Posterior vena cava (tissue), 2 donors: ENCODE measurements around the gene PTOV1. TPM values are rescaled to one million over a fixed set of nuclear protein-coding genes. Genes with fewer than 3 reads are reported as not detected.

Experiments
- DNase-seq: peaks from one replicate; pipeline ENCODE4 v3.0.0-alpha.2; 2020; ENCODE audit warnings: low spot score
- intact Hi-C, 2 donors: fragments of 100-400 bp; cut with DNase I; formaldehyde crosslinking; loops; one replicate each; pipeline versions ENCODE4 v1.14.1 to v1.14.2; 2022 to 2023
- total RNA-seq, 2 donors: library from RNA; stranded (reverse); fragmentation: NEBNext Ultra II Directional; extraction: Animal tissue kit (Norgen Biotek cat#: 25700); gene quantifications; one replicate each; pipeline ENCODE4 v1.2.1, GENCODE V29; 2021
- donor health status: DM: yes; HTN: yes; CAD: no.
- donor health status: DM: yes; HTN: yes; CAD: no.

The PTOV1 gene
- total RNA-seq, 2 donors from 2014 or later = 78.7 to 95.2 TPM

DNA sequence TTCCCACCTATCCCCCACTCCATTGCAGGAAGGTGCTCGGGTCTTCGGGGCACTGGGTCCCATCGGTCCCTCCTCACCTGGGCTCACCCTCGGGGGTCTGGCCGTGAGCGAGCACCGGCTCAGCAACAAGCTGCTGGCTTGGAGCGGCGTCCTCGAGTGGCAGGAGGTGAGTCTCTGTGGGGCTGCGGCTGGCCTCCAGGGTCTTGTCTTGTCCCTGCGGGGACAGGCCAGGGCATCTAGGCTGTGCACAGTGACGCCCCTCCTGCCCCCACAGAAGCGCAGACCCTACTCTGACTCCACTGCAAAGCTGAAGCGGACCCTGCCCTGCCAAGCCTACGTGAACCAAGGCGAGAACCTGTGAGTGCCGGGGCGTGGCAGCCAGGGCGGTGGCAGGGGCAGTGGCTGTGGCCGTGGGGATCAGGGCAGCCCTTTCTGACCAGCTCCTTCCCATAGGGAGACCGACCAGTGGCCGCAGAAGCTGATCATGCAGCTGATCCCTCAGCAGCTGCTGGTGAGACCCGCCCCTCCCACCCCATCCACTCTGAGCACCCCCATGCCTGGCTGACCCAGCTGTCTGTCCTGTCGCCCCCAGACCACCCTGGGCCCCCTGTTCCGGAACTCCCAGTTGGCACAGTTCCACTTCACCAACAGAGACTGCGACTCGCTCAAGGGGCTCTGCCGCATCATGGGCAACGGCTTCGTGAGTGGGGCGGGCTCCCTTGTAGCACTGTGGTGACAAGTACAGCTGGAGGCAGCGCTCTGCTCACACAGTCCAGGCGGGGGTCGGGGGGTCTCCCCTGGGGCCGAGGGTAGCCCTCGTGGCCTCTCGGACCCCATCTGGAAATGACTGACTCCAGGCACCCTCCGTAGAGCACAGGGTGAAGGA is 3.7 kb downstream of the PTOV1 start:
- intact Hi-C loops = no loop called here
- peak; percentile 80 for DNase-seq

DNA sequence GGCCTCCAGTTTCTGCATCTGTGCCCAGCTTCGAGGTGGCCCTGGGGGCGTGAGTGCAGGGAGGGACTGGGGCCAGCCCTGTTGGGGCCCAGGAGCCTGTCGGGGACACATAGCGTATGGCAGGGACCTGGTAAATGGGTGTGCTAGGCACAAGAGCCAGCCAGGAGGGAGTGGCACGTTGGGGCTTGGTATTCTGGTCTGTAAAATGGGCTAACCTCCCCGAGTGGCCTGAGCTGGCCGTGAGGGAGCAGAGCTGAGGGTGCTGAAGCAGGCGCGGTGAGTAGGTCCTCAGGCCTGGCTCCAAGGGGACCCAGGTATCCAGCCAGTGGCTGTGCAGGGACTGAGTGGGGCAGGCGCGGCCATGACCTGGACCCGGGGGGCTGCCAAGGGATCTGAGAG is 4.3 kb downstream of the PTOV1 start:
- intact Hi-C loops = no loop called here
- peak; percentile 72 for DNase-seq

DNA sequence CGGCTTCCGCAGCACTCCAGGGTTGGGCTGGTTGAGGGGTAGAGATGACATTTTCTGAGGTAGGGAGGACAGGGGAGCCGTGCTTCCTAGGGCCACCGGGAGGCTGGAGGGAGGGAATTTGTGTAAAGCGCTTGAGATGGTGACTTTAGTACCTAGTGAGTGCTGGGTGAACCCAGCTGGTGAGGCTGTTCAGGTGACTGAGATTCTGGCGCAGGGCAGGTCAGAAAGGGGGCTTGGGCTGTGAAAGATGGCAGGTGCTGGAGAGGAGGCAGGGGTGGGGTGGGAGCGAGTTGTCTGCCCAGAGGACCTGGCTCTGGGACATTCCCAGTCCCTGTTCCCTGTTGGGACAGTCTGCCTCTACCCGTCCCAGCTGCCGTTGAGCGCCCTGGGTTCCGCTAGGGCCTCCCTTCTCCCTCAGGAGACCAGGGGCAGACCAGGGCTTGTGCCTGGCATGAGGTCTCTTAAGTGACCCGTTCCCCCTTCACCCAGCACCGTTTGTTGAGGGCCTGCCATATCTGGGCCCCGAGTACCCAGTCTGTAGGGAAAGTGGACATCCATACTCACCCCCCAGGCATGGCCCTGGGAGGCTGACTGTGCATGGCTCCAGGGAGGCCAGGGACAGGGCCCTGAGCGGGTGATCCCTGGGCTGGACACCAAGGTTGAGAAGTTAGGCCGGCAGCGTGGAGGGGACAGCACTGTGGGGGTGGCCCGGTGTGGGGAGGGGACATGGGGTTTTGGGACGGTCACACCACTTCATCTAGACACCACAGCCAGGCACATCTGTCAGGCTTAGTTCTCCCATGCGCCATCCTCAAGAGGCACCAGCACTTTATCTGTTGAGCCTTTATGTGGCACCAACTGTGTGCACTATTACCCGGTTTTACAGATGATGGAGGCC is 5.0 kb downstream of the PTOV1 start:
- intact Hi-C loops = no loop called here
- DNase-seq = no peak

DNA sequence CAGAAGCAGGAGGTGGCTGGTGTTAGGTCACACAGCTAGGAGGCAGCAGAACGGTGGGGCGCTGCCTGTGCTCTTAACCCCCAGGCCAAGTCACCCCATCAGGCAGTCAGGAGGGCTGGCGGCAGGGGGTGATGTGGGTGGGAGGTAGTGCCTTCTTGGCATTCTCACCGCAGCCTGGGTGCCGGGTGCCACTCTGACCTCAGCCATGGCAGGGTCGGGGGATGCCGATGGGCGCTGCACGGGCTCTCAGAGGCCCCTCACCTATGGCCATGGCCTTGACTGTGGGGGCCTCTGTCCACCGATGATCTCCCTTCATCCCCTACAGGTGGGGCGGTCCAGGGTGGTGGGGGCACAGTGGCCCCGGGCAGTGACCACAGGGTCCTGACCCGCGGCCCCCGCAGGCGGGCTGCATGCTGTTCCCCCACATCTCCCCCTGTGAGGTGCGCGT is 5.6 kb downstream of the PTOV1 start:
- peak; percentile 78 for DNase-seq
- intact Hi-C loops = no loop called here

DNA sequence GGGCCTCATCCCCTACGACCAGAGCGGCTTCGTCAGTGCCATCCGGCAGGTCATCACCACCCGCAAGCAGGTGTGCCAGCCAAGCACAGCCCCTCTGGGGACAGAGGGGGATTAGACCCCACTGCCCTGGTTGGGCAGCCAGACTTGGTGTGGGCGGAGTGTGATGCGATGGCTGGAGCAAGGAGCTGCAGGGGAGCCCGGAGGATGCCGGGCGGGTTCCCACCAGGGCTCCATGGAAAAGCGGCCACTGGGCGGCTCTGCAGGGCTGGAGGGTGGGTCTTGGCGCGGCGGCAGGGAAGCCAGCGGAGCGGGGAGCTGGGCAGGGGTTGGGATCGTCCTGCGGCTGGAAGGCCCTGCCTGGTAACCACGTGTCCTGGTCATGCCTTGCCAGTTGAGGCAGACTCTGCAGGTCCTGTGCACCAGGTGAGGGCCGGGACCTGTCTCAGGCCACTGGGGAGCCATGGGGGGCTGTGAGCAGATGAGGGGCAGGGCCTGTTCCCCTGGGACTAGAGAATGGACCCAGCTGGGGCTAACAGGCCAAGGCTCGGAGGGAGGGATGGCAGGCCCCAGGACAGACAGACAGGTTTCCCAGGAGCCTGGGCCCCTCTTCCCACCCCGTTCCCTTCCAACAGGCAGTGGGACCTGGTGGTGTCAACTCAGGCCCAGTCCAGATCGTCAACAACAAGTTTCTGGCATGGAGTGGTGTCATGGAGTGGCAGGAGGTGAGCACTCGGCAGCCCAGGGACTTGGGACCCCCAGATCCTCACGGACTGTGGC is 6.3 kb downstream of the PTOV1 start:
- intact Hi-C loops = no loop called here
- DNase-seq = peak; percentile 82

DNA sequence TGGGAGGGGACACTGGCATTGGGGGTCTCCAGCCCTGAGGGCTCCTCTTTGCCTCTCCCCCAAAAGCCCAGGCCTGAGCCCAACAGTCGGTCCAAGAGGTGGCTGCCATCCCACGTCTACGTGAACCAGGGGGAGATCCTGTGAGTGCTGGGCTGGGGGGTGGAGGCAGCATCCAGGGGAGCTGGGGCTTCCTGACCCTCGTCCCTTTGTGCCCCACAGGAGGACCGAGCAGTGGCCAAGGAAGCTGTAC is 6.8 kb downstream of the PTOV1 start:
- intact Hi-C loops = no loop called here
- DNase-seq = no peak

DNA sequence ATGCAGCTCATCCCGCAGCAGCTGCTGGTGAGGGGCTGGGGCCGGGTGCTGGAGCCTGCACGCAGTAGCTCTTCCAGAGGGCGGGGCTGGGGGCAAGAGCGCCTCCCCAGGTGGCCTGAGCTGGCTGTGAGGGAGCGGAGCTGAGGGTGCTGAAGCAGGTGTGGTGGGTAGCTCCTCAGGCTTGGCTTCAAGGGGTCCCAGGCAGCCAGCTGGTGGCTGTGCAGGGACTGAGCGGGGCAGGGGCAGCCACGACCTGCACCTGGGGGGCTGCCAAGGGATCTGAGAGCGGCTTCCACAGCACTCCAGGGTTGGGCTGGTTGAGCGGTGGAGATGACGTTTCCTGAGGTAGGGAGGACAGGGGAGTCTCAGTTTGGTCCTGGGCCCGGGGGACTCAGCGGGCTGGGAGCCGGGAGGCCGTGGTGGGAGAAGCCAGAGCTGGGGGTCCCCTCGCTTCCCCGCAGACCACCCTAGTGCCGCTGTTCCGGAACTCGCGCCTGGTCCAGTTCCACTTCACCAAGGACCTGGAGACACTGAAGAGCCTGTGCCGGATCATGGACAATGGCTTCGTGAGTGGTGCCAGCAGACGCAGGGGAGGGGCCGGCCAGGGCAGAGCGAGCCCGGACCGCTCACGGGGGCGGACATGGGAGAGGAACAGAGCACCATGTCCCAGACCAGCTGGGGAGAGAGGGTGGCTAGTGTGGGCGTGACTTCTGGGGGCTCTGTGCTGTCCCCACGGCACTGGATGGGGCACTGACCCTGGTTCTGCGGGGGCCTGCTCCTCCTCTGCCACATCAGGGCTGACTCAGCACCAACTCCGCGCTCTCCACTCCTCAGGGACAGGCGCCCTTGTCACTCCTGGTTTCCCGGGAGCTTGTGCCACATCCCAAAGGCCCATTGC is 7.4 kb downstream of the PTOV1 start:
- intact Hi-C loops = no loop called here
- DNase-seq = no peak

DNA sequence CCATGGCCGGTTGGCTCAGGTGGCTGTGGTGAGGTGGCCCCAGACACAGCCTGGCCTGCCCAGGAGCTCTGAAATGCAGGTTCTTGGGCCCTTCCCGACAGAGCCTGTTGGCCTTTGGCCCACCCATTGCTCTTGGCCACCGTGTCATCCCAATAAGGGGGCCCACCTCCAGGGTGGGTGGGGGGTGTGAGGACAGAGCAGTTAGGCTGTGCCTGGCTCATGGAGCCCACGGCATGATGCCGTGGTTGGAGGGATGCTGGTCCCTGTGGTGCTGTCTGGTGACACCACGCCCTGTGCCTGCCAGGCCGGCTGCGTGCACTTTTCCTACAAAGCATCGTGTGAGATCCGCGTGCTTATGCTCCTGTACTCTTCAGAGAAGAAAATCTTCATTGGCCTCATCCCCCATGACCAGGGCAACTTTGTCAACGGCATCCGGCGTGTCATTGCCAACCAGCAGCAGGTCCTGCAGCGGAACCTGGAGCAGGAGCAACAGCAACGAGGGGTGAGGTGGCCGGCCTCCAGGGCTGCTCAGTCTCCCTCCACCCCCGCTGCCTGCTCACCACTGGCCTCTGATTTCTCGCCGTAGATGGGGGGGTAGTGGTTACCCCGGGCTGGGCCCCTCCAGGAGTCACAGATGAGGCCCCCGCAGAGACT is 8.8 kb downstream of the PTOV1 start:
- intact Hi-C loops = no loop called here
- DNase-seq = peak; percentile 80

DNA sequence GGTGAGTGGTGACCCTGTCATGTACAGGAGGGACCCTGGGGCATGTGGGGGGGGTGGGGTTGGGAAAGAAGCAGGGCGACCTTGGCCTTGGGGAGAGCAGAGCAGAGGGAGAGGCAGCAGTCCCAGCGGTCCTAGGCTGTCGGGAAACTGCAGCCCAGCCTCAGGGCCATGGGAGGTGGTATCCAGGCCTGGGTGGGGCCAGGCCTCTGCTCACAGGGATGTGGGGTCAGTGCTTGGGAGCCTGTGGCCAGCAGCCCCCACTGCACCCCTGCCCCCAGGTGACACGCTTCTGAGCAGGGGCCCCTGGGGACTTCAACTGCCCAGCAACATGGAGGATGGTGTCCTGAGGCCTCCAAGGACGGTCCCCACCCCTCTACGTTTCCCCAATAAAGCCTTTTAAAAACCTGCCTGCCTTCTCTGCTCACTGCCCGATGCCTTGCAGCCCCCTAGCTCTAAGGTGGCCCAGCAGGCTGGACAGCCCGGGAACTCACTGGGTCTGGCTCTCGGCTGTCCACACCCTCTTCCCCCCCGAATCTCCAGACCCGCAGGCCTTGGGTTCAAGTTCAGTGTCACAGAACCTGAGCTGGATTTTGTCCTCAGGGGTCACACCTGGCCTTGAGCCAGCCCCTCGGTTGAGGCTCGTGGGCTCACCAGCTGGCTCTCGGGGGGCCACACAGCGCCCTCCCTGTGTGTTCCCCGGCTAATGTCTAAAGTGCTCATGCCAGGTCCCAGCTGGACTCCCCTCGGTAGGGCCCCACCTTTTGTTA is 9.6 kb downstream of the PTOV1 start:
- intact Hi-C loops = no loop called here

DNA sequence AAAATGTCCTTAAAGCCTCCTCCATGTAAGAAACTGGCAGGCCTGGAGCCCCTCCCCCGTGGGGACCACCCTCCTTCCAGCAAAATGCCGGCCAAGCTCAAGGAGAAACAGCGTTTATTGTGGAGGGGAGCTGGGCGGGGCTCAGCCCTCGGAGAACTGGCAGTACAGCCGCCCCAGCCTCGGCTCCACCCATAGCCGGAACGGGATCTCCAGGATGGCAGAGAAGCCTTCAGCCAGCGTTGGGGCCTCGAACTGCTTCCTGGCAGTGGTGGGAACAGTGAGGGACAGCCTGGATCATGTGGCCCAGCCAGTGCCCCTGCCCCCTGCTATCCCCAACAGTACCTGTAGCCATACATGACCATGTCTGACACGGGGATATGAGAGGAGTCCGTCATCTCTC is 10.1 kb downstream of the PTOV1 start:
- DNase-seq = peak; percentile 84
- intact Hi-C loops = no loop called here

More for the DNA sequence above, 9.6 kb downstream of the PTOV1 start:
- no peak for DNase-seq

DNA sequence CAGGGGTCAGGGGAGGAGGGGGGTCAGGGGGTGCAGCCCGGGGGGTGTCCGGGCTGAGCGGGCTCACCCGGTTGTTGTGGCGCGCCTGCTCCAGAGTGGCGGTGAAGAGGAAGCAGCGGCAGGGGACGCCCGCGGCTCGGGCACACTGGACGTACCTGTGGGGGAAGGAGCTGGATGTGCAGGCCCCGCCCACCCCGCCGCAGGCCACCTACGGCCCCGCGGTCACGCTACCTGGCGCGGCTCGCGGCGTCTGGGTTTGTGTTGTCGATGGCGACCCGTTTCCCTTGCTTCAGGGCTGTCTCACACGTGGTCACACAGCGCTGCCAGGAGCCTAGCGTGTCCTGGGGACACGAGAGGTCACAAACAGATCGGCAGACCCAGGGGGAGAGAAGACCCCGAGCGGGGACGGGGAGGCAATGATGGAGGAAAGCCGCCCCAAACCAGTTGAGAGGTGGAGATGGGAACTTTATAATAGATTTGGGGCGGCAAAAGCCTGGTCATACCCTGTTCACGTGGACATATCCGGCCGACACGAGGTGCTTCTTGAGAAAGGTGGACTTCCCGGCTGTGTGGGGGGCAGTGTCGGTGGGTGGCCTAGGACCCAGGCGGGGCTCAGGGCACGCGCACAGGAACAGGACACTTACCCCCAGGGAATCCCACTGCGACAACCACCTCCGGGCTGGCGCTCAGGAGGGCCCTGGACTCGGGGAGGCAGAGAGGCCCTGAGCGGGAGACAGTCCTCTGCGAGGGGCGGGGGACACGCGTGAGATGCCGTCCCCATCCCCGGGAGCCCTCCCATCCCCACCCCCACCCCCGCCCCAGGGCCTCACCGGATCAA is 10.8 kb downstream of the PTOV1 start:
- peak; percentile 77 for DNase-seq
- intact Hi-C loops = no loop called here

DNA sequence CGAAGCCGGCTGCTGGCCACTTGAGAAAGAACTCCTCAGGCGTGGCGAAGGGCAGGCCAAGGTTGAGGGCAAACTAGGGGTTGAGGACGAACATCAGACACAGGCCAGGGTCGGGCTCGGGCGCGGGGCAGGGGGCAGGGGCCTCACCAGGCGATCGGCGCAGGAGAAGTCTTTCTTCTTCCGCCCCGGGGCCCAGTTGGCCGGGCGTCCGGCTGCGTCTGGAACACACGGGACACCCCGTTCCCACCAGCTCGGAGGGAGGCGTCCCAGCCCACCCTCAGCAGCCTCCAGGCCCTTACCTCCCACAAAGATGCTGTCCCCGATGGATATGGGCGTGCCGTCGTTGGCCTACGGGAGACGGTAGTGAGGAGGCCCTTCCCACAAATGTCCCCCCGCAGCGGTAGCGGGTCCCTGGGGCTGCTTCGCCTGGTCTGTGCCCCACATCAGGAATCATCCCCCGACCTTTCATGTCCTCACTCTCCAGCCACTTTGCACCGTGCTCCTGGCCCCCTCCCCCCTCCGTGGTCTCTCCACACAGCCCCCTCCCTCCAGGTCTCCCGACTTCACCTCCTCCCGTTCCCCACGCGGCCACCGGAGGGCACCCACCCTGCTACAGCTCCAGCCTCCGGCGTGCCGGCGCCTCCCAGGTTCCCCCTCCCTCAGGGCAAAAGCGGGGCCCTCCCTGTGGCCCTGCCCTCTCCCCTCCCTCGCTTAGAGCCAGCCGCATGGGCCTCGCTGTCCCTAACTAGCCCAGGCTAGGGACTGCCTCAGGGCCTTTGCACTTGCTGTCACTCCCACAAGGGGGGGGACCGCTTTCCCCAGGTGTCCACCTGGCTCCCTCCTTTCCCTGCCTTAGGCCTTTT is 11.7 kb downstream of the PTOV1 start:
- peak; percentile 82 for DNase-seq

DNA sequence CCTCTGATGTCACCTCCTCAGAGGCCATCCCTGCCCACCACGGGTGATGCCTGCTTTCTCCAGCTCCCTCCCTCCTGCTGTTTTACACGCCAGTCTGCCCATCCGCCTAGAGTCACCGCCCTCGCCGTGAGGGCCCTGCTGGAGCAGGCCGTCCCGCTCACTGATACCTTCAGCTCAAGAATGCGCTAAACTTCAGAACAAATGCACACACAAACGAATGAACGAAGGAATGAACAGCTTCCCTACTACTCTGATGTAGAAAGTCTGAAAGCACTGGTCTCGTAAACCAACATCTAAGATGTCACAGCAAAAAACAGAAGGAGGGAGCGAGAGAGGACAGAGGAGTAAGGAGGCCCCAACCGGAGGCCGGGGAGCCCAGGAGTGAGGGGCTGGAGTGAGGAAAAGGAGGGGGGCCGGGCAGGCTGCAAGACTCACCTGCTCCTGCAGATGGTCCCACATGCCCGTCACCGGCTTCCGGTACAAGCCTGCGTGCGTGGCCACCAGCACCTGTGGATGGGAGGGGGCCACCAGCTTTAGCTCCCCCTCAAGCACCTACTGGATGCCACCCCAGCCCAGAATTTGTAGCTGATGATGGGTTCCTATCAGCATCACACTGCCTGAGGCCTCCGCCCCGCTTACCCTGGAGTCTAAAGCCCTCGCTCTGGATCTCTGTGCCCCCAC is 12.4 kb downstream of the PTOV1 start:
- intact Hi-C loops = no loop called here

More for the DNA sequence above, 11.7 kb downstream of the PTOV1 start:
- intact Hi-C loops = no loop called here

DNA sequence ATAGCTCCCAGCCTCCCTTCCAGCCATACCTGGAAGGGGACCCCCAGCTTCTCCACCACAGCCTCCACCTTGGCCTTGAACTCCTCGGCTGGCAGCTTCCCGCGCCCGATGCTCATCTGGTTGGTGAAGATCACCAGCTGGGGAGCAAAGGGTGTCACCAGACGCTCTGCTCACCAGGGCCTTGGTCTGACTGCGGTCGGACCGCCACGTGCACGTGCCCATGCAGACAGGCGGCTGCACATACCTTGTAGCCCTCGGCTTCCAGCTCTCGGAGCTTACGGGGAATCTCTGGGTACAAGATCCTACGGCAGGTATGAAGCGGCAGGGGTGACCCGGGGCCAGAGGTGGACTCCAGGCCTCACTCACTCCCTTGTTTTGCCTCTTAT is 13.0 kb downstream of the PTOV1 start:
- peak; percentile 75 for DNase-seq
- intact Hi-C loops = no loop called here

More for the DNA sequence above, 12.4 kb downstream of the PTOV1 start:
- peak; percentile 80 for DNase-seq

DNA sequence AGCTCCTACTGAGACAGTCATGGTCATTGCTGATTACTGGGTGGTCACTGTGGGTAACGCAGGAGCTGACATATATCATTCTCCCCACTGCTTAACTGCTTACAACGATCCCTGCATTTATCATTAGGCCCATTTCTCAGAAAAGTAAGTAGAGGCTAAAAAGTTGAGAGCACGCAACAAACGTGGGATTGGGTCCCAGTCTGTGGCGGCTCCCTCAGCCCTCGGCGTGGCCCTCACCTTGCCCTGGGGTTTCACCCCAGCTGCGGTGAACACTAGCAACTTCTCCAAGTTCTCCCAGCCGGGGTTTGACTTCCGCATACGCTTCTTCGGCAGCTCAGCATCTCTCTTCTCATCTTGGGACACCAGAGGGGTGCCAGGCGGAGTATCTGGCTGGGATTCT is 13.9 kb downstream of the PTOV1 start:
- intact Hi-C loops = no loop called here
- no peak for DNase-seq
